Measurements from ENCODE around the gene TMEM183A. TPM values are rescaled to one million over a fixed set of nuclear protein-coding genes. Genes with fewer than 3 reads are reported as not detected.

Gene TMEM183A
- total and polyA plus RNA-seq, 10 of the 15 experiments (the other 5 are each of a cell fraction or from before 2014, with no cell fraction given): 12.3 to 103 (median 66.3) TPM

GRCh38 chr1:203009185-203009584 is 2.0 kb downstream of the TMEM183A start:
- H4K20me1 ChIP-seq (ENCODE audit: control insufficient read depth, insufficient read depth): no peaks in the 10 kb centered on the region
- ATAC-seq: no peak
- TSS peak; percentile 54 for BruUV-seq (replicated peaks)
- H3K4me1 ChIP-seq (ENCODE audit: control insufficient read depth, insufficient read depth, low read length): peaks cover 5% of the 10 kb centered on the region
- ChIA-PET POLR2A (interaction anchor here (0.6 to 3.4 kb wide), 4 partner anchors 10 to 647 kb away, joined by 3 to 21 read pairs (median 4); partner anchors contain the start of gene PPFIA4), RAD21 (ENCODE audit: unreplicated experiment) (no interaction called here), SMC1A (ENCODE audit: uncharacterized antibody, unreplicated experiment) (interaction anchor here (0.8 kb wide), 1 partner anchor 31 kb away, joined by 3 read pairs; no protein-coding TSS in a partner anchor), CTCF (interaction anchor here (1.2 to 1.6 kb wide), 3 partner anchors 10 to 30 kb away, joined by 5 read pairs; no protein-coding TSS in a partner anchor)
- no peak for FAIRE-seq
- intact Hi-C loops (cut with micrococcal nuclease; ENCODE audit: unreplicated experiment) (loop anchor here (10.0 kb wide), 1 partner anchor 204 kb away; the partner anchor contains the start of gene KDM5B), in situ Hi-C loops (cut with MboI) (no loop called here)
- peaks cover 33% of the 10 kb centered on the region for H3K79me2 ChIP-seq (ENCODE audit: control insufficient read depth, insufficient read depth, low read length)
- H3K27ac ChIP-seq (ENCODE audit: control insufficient read depth, insufficient read depth): no peak overlapping the region
- no peaks in the 10 kb centered on the region for H3K27me3 ChIP-seq (replicated peaks in 1 of 2; ENCODE audit: control insufficient read depth in 2 of 2, insufficient read depth in 2 of 2, low read length in 1 of 2)
- H3K4me3 ChIP-seq: peak overlapping the region; percentile 32; the same call in 1 of the 2 replicates
- H2AFZ ChIP-seq (ENCODE audit: control insufficient read depth, low read depth, low read length): no peak overlapping the region
- no peak overlapping the region for H3K9ac ChIP-seq (ENCODE audit: control insufficient read depth, insufficient read depth, low read length)
- TF ChIP-seq E4F1 (IDR thresholded peaks at IDR 0.05; ENCODE audit: borderline replicate concordance, partially characterized antibody): no peak
- TF ChIP-seq NFIC (IDR thresholded peaks at IDR 0.05; ENCODE audit: low read depth, low read length): no peak
- no peak for TF ChIP-seq MYC (IDR thresholded peaks at IDR 0.05; ENCODE audit: insufficient read depth, insufficient read length, insufficient replicate concordance, low read length, severe bottlenecking)
- TF ChIP-seq KAT2A (conservative IDR thresholded peaks at IDR 0.05; ENCODE audit: control insufficient read depth, low read depth, low read length): no peak
- no peak for TF ChIP-seq TCF7 (IDR thresholded peaks at IDR 0.05; ENCODE audit: borderline replicate concordance)
- no peak for TF ChIP-seq EZH2 (IDR thresholded peaks at IDR 0.05; ENCODE audit: borderline replicate concordance, control insufficient read depth, low read depth, low read length)
- no peak for TF ChIP-seq RELB (IDR thresholded peaks at IDR 0.05; ENCODE audit: low read depth)
- H3K4me2 ChIP-seq (ENCODE audit: control insufficient read depth, insufficient read depth): peak overlapping the region; percentile 68; the same call in 1 of the 2 replicates
- 98% methylated on average over 3 of the region's 3 CpGs for WGBS (ENCODE audit: insufficient coverage, insufficient replicate concordance, low lambda C conversion rate, missing lambda C conversion rate)
- no peak for DNase-seq (ENCODE audit: low read depth, low spot score)
- H3K36me3 ChIP-seq (ENCODE audit: control insufficient read depth in 2 of 2, insufficient read depth in 2 of 2, low read length in 1 of 2): peaks cover 2 to 14% of the 10 kb centered on the region in 2 experiments; a peak in 3 of 4 replicates
- H3K9me3 ChIP-seq (replicated peaks; ENCODE audit: control insufficient read depth, insufficient read depth, low read length): no peaks in the 10 kb centered on the region

All from GM12878 (cell line).